ENCODE measurements around the gene IRF7.
"Not testable (repeated sequence)": the region's sequence is repeated elsewhere in the genome, so short reads cannot be mapped to it uniquely, and the experiment has no call there.

Gene IRF7

DNA sequence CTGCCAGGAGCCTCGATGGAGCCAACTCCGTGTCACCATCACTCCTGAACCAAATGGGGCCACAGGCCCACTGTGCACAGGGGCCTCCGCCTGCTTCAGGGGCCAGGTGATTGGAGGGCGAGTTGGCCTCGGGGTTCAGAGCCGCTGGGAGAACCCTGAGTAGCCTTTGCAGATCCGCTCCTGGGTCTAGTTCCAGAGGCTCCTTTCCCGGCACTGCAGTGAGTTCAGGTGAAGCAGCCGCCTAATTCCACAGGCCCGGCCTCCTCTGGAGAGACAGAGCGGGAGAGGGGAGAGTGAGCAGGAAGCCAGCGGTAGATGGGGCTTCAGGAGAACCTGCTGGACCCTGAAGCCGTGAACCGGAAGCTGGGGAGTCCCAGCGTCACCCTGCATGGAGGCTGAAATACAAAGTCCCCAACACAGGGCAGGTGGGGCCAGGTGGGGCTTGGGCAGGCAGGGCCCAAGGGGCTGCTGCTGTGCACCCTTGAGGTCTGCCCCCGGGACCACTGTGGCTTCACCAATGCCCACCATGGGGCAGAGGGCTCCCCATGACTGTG, 43.9 kb upstream of the IRF7 start:
- TF ChIP-seq, protein P1, sequence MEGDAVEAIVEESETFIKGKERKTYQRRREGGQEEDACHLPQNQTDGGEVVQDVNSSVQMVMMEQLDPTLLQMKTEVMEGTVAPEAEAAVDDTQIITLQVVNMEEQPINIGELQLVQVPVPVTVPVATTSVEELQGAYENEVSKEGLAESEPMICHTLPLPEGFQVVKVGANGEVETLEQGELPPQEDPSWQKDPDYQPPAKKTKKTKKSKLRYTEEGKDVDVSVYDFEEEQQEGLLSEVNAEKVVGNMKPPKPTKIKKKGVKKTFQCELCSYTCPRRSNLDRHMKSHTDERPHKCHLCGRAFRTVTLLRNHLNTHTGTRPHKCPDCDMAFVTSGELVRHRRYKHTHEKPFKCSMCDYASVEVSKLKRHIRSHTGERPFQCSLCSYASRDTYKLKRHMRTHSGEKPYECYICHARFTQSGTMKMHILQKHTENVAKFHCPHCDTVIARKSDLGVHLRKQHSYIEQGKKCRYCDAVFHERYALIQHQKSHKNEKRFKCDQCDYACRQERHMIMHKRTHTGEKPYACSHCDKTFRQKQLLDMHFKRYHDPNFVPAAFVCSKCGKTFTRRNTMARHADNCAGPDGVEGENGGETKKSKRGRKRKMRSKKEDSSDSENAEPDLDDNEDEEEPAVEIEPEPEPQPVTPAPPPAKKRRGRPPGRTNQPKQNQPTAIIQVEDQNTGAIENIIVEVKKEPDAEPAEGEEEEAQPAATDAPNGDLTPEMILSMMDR (IDR thresholded peaks at IDR 0.05; ENCODE audit: low read depth, low read length): no peak
- TF ChIP-seq POLR2A (IDR thresholded peaks at IDR 0.05; ENCODE audit: extremely low read depth, insufficient read length) (no peak), MYC (IDR thresholded peaks at IDR 0.05; ENCODE audit: low read depth, low read length) (no peak)
- TF ChIP-seq, protein P2, sequence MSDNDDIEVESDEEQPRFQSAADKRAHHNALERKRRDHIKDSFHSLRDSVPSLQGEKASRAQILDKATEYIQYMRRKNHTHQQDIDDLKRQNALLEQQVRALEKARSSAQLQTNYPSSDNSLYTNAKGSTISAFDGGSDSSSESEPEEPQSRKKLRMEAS (IDR thresholded peaks at IDR 0.05; ENCODE audit: low read depth, low read length): no peak
- DNase-seq (ENCODE audit: low read depth): no peak
- no peak overlapping the region for H3K4me3 ChIP-seq (ENCODE audit: low read depth, low read length)

DNA sequence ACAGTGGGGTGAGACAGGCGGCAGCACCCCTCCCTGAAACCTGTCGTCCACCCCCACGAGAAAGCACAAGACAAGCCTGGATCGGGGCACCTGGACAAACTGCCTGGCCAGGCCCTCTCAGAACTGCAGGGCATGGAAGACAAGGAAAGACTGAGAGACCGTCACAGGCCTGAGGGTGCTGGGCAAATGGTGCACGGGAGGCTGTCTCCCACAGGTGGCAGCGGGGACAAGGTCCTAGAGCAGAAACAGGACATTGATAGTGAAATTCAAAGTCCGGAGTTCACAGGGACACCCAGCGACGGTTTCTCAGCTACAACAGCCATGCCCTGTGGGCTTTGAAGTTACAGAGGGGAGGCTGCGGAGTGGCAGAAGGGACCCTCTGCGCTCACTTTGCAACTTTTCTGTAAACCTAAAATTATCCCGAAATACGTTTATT, 42.0 kb upstream of the IRF7 start:
- TF ChIP-seq, protein P1 (IDR thresholded peaks at IDR 0.05; ENCODE audit: low read depth, low read length): no peak
- TF ChIP-seq, protein P2 (IDR thresholded peaks at IDR 0.05; ENCODE audit: low read depth, low read length): no peak
- TF ChIP-seq POLR2A (IDR thresholded peaks at IDR 0.05; ENCODE audit: extremely low read depth, insufficient read length) (no peak), MYC (IDR thresholded peaks at IDR 0.05; ENCODE audit: low read depth, low read length) (no peak)
- no peak for DNase-seq (ENCODE audit: low read depth)
- no peak overlapping the region for H3K4me3 ChIP-seq (ENCODE audit: low read depth, low read length)

DNA sequence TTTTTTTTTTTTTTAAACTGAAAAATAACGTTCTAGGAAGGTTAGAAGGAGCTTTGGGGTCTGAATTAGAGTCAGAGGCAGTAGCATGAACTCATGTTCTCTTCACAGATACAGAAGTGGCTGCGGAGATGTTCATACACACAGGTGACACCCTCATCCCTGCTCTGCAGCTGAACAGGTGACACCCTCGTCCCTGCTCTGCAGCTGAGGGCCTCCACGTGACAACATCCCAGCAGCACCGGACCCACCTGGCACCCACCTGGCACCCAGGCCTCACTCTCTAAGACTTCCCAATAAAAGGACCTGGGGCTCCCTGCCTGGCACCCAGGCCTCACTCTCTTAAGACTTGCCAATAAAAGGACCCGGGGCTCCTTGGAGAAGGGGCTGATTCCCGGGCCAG, 41.1 kb upstream of the IRF7 start:
- DNase-seq (ENCODE audit: low read depth): no peak
- TF ChIP-seq, protein P1 (IDR thresholded peaks at IDR 0.05; ENCODE audit: low read depth, low read length): no peak
- TF ChIP-seq, protein P2 (IDR thresholded peaks at IDR 0.05; ENCODE audit: low read depth, low read length): no peak
- TF ChIP-seq MYC (IDR thresholded peaks at IDR 0.05; ENCODE audit: low read depth, low read length): no peak
- no peak for TF ChIP-seq POLR2A (IDR thresholded peaks at IDR 0.05; ENCODE audit: extremely low read depth, insufficient read length)
- H3K4me3 ChIP-seq (ENCODE audit: low read depth, low read length): no peak overlapping the region

DNA sequence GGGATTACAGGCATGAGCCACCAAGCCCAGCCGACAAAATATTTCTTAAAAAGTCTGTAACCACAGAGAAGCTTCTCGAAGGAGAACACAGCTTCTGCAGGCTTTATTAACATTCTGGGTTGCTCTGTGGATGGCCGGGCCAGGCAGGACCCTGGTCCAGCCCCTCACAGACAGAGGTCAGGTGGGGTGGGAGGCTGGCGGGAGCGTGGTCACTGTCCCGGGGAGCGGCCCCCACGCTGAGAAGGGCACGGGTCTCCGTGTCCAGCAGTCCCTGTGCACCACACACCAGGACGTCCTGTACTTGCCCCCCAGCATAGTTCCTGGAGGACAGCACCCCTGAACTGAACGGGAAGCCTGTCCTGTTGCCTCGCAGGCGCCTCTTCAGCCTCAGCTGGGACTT, 40.7 kb upstream of the IRF7 start:
- no peak for DNase-seq (ENCODE audit: low read depth)
- no peak overlapping the region for H3K4me3 ChIP-seq (ENCODE audit: low read depth, low read length)
- TF ChIP-seq, protein P1 (IDR thresholded peaks at IDR 0.05; ENCODE audit: low read depth, low read length): no peak
- TF ChIP-seq, protein P2 (IDR thresholded peaks at IDR 0.05; ENCODE audit: low read depth, low read length): no peak
- TF ChIP-seq MYC (IDR thresholded peaks at IDR 0.05; ENCODE audit: low read depth, low read length): no peak
- no peak for TF ChIP-seq POLR2A (IDR thresholded peaks at IDR 0.05; ENCODE audit: extremely low read depth, insufficient read length)

DNA sequence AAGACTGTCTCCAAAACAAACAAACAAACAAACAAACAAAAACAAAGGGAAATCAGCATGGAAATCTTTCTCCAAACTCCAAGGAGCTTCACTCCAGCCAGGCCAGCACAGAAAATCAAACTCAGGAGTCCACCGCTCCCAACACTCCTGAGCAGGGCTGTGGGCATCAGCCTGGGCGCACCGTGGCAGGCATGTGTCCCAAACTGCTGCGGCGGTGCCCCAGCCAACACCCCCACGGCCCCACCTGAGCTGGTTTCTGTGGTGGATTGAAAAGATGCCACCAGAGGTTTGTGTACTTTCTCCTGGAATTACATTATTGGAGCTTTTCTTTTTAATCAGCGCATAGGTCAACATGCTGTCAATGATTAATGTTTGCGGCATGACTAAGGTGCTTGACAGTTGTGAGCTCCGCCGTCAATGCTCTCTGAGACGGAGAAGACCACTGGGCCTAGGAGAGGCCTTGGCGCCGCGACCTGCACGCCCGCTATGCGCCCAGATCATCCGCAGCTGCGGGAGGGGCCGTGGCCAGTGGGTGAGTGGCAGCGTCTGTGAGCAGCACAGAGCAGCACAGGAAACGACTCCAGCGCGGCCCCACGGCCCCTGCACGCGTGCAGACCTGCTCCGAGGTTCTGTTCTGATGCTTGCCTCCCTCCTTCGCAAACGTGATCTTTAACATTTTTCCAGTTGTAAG, 39.4 kb upstream of the IRF7 start:
- no peak for DNase-seq (ENCODE audit: low read depth)
- H3K4me3 ChIP-seq (ENCODE audit: low read depth, low read length): no peak overlapping the region
- TF ChIP-seq MYC (IDR thresholded peaks at IDR 0.05; ENCODE audit: low read depth, low read length) (no peak), POLR2A (IDR thresholded peaks at IDR 0.05; ENCODE audit: extremely low read depth, insufficient read length) (no peak)
- TF ChIP-seq, protein P2 (IDR thresholded peaks at IDR 0.05; ENCODE audit: low read depth, low read length): no peak
- TF ChIP-seq, protein P1 (IDR thresholded peaks at IDR 0.05; ENCODE audit: low read depth, low read length): no peak

DNA sequence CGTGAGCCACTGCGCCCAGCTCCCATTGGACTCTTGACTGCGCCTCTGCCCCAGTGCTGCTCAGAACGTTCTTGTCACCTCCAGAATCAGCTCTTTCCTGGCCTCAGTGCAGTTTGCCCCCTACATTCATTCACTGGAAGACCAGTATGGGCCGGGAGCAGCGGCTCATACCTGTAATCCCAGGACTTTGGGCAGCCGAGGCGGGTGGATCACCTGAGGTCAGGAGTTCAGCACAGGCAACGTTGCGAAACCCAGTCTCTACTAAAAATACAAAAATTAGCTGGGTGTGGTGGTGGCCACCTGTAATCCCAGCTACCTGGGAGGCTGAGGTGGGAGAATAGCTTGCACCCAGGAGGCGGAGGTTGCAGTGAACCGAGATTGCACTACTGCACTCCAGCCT, 38.7 kb upstream of the IRF7 start:
- not testable (repeated sequence) for DNase-seq (ENCODE audit: low read depth); H3K4me3 ChIP-seq (ENCODE audit: low read depth, low read length)
